SK-N-SH (cell line): Measurements from ENCODE around the gene CFDP1. TPM values are rescaled to one million over a fixed set of nuclear protein-coding genes. Genes with fewer than 3 reads are reported as not detected.

Source experiments
- CTCF ChIA-PET: fragments of 300-600, 350-600 bp; formaldehyde crosslinking; extraction: SDS; loops from one replicate; lab custom pipeline; 2021; lab: Yijun Ruan, JAX
- POLR2A ChIA-PET: fragments of 350-600 bp; sonication (Branson Sonifier 250); formaldehyde crosslinking; extraction: SDS; loops from one replicate; lab custom pipeline; 2020; ENCODE audit warnings: antibody characterized with exemption, inconsistent platforms; lab: Yijun Ruan, JAX
- DNase-seq: peaks from one replicate; pipeline ENCODE4 v3.0.0; 2012
- H2AFZ ChIP-seq: fragments of 200-600 bp; sonication (generic); 2 replicates; pipeline ENCODE4 v1.8.1; 2016; ENCODE audit warnings: antibody characterized with exemption, mild to moderate bottlenecking, low read depth
- H3F3A ChIP-seq: fragments of 200-600 bp; sonication (generic); replicated peaks from 2 replicates; pipeline ENCODE3; 2016; ENCODE audit warnings: antibody characterized with exemption, mild to moderate bottlenecking; ENCODE audit not compliant: insufficient read depth
- H3K27ac ChIP-seq, 2 experiments: fragments of 200-500 bp in 1 of 2; fragments of 200-600 bp in 1 of 2; sonication (Bioruptor generic) in 1 of 2; sonication (generic), shearing (Covaris generic) in 1 of 2; 2 replicates each; pipeline versions ENCODE4 v1.5.1 to v1.6.1; 2014 to 2016; ENCODE audit warnings: low read depth in 2 of 2, inconsistent platforms in 1 of 2, low read length in 1 of 2, mild to moderate bottlenecking in 1 of 2, mixed read lengths in 1 of 2
- H3K27me3 ChIP-seq: fragments of 200-600 bp; sonication (generic), shearing (Covaris generic); 2 replicates; pipeline ENCODE4 v1.6.1; 2016; ENCODE audit warnings: mixed run types; ENCODE audit not compliant: insufficient read depth
- H3K36me3 ChIP-seq, 2 experiments: fragments of 200-500 bp in 1 of 2; fragments of 200-600 bp in 1 of 2; sonication (Bioruptor generic) in 1 of 2; sonication (generic) in 1 of 2; replicated peaks in 1 of 2; 2 replicates each; pipeline versions ENCODE3 to v1.5.1; 2014 to 2016; ENCODE audit warnings: low read length in 1 of 2, mild to moderate bottlenecking in 1 of 2; ENCODE audit not compliant: insufficient read depth in 2 of 2, control insufficient read depth in 1 of 2
- H3K4me1 ChIP-seq, 2 experiments: fragments of 200-500 bp in 1 of 2; fragments of 200-600 bp in 1 of 2; sonication (Bioruptor generic) in 1 of 2; sonication (generic), shearing (Covaris generic) in 1 of 2; 2 replicates each; pipeline versions ENCODE4 v1.5.1 to v1.6.1; 2014 to 2016; ENCODE audit warnings: low read depth in 1 of 2, low read length in 1 of 2, mixed run types in 1 of 2; ENCODE audit not compliant: insufficient read depth in 2 of 2, control insufficient read depth in 1 of 2
- H3K4me2 ChIP-seq: fragments of 200-600 bp; sonication (generic), shearing (Covaris generic); 2 replicates; pipeline ENCODE4 v1.6.1; 2017; ENCODE audit warnings: mixed run types
- H3K4me3 ChIP-seq, 2 experiments: fragments of 200-500 bp in 1 of 2; fragments of 200-600 bp in 1 of 2; sonication (Bioruptor generic) in 1 of 2; sonication (generic), shearing (Covaris generic) in 1 of 2; 2 replicates each; pipeline versions ENCODE4 v1.5.1 to v1.8.1; 2014 to 2016; ENCODE audit warnings: low read depth in 2 of 2, inconsistent platforms in 1 of 2, low read length in 1 of 2, mild to moderate bottlenecking in 1 of 2, mixed read lengths in 1 of 2, moderate library complexity in 1 of 2
- H3K79me2 ChIP-seq: fragments of 200-600 bp; sonication (generic); 2 replicates; pipeline ENCODE4 v1.8.1; 2017; ENCODE audit warnings: mild to moderate bottlenecking; ENCODE audit not compliant: insufficient read depth
- H3K9ac ChIP-seq: fragments of 200-600 bp; sonication (generic); 2 replicates; pipeline ENCODE4 v1.6.1; 2017; ENCODE audit warnings: mixed run types
- H3K9me2 ChIP-seq: fragments of 200-600 bp; sonication (generic); 2 replicates; pipeline ENCODE4 v1.6.1; 2017; ENCODE audit warnings: mixed run types
- H3K9me3 ChIP-seq: fragments of 200-600 bp; sonication (generic); 2 replicates; pipeline ENCODE4 v1.6.1; 2017; ENCODE audit warnings: mixed run types, mild to moderate bottlenecking, moderate library complexity
- H4K20me1 ChIP-seq: fragments of 200-600 bp; sonication (generic); 2 replicates; pipeline ENCODE4 v1.6.1; 2017; ENCODE audit warnings: mild to moderate bottlenecking, mixed run types; ENCODE audit not compliant: insufficient read depth
- CHD2 ChIP-seq: fragments of 150-350 bp; IDR thresholded peaks from 2 replicates; pipeline ENCODE4 v1.6.1; 2018; ENCODE audit warnings: low read length; ENCODE audit not compliant: partially characterized antibody
- ELF1 ChIP-seq: IDR thresholded peaks from 2 replicates; pipeline ENCODE4 v1.4.0; 2012
- EP300 ChIP-seq, 2 experiments: IDR thresholded peaks; 2 replicates each; pipeline versions ENCODE4 v1.4.0 to v1.6.1; 2012; ENCODE audit warnings: borderline replicate concordance in 1 of 2, low read depth in 1 of 2, low read length in 1 of 2
- FOSL2 ChIP-seq: IDR thresholded peaks from 2 replicates; pipeline ENCODE4 v1.4.0; 2012; ENCODE audit warnings: low read depth, mild to moderate bottlenecking, moderate library complexity, borderline replicate concordance
- FOXJ3 ChIP-seq: sonication (generic); formaldehyde crosslinking; IDR thresholded peaks from 2 replicates; pipeline ENCODE4 v1.5.1; 2020; ENCODE audit warnings: mild to moderate bottlenecking, missing genetic modification reagents
- GATA2 ChIP-seq: sonication (generic); formaldehyde crosslinking; IDR thresholded peaks from 2 replicates; pipeline ENCODE4 v1.5.0; 2020; ENCODE audit warnings: mild to moderate bottlenecking, missing genetic modification reagents
- IRF3 ChIP-seq: fragments of 150-350 bp; IDR thresholded peaks from 2 replicates; pipeline ENCODE4 v1.6.1; 2016; ENCODE audit warnings: mild to moderate bottlenecking, low read depth, low read length
- JUND ChIP-seq: IDR thresholded peaks from 2 replicates; pipeline ENCODE4 v1.4.0; 2012
- MXI1 ChIP-seq: IDR thresholded peaks from 2 replicates; pipeline ENCODE4 v1.6.1; 2012; ENCODE audit warnings: mild to moderate bottlenecking, low read depth, low read length, improper control_type of control experiment
- NRF1 ChIP-seq: IDR thresholded peaks from 2 replicates; pipeline ENCODE4 v1.6.1; 2012; ENCODE audit warnings: low read depth, mild to moderate bottlenecking, low read length
- PBX3 ChIP-seq: IDR thresholded peaks from 2 replicates; pipeline ENCODE4; 2012
- RAD21 ChIP-seq: IDR thresholded peaks from 2 replicates; pipeline ENCODE4 v1.6.1; 2012; ENCODE audit warnings: mild to moderate bottlenecking, low read length
- RCOR1 ChIP-seq: fragments of 150-350 bp; IDR thresholded peaks from 2 replicates; pipeline ENCODE4 v1.6.1; 2017; ENCODE audit warnings: antibody characterized with exemption, low read length
- REST ChIP-seq: IDR thresholded peaks from 2 replicates; pipeline ENCODE4 v1.6.1; 2012; ENCODE audit warnings: mild to moderate bottlenecking, low read depth, low read length, moderate library complexity
- RXRA ChIP-seq: IDR thresholded peaks from 2 replicates; pipeline ENCODE4 v1.4.0; 2012; ENCODE audit warnings: low read depth, mild to moderate bottlenecking, borderline replicate concordance
- SIN3A ChIP-seq: IDR thresholded peaks from 2 replicates; pipeline ENCODE4 v1.6.1; 2012; ENCODE audit warnings: low read depth, mild to moderate bottlenecking, low read length, moderate library complexity, borderline replicate concordance
- SMC3 ChIP-seq: IDR thresholded peaks from 2 replicates; pipeline ENCODE4 v1.6.1; 2012; ENCODE audit warnings: low read depth, low read length, improper control_type of control experiment
- TCF12 ChIP-seq: IDR thresholded peaks from 2 replicates; pipeline ENCODE4 v1.4.0; 2012
- TEAD4 ChIP-seq: IDR thresholded peaks from 2 replicates; pipeline ENCODE4 v1.4.0; 2012; ENCODE audit warnings: mild to moderate bottlenecking, borderline replicate concordance; ENCODE audit not compliant: insufficient read depth
- ZBTB33 ChIP-seq: IDR thresholded peaks from 2 replicates; pipeline ENCODE4 v1.4.0; 2012; ENCODE audit warnings: low read depth, borderline replicate concordance
- WGBS: methylation state at CpG from one replicate; pipeline ENCODE4 v1.1.6; 2017; ENCODE audit warnings: low lambda C conversion rate; 5-methylcytosine and 5-hydroxymethylcytosine counted together
- polyA plus RNA-seq, 3 experiments: library from polyadenylated mRNA; depleted of rRNA; stranded (reverse); fragments of >200 nt; gene quantifications; 2 replicates each; pipeline ENCODE4 v1.2.3, GENCODE V29; 2012

Gene CFDP1
- polyA plus RNA-seq, 1 of the 3 experiments (the other 2 are of a cell fraction) = 46.0 TPM

- Histone ChIP-seq H3K4me2 (no peak overlapping the region), H3F3A (peaks cover 6% of the 10 kb centered on the region), H3K27me3 (no peaks in the 10 kb centered on the region), H2AFZ (no peak overlapping the region), H3K9me2 (no peaks in the 10 kb centered on the region), H3K36me3 (no peaks in the 10 kb centered on the region), H3K4me1 (peaks cover 0 to 22% of the 10 kb centered on the region in 2 experiments; a peak in 1 of 4 replicates), H3K9ac (no peak overlapping the region), H3K79me2 (no peaks in the 10 kb centered on the region), H3K9me3 (no peaks in the 10 kb centered on the region), H3K27ac (no peak overlapping the region), H3K4me3 (no peak overlapping the region), H4K20me1 (no peaks in the 10 kb centered on the region)
- ChIA-PET POLR2A (interaction anchor here (0.6 kb wide), 1 partner anchor 10 kb away, joined by 3 read pairs; no protein-coding TSS in a partner anchor), CTCF (interaction anchor here (1.2 to 6.0 kb wide), 4 partner anchors 11 to 46 kb away, joined by 3 to 35 read pairs (median 4); partner anchors contain the start of gene BCAR1)
- 84% methylated on average over 8 of the region's 8 CpGs for WGBS
- DNase-seq = peak; percentile 73
- TF ChIP-seq NRF1 (no peak), MXI1 (peak; percentile 35; the same call in 1 of the 2 replicates), TEAD4 (no peak), SIN3A (no peak), FOSL2 (no peak), TCF12 (no peak), PBX3 (no peak), EP300 (IDR thresholded peaks at IDR 0.05; ENCODE audit: borderline replicate concordance in 1 of 2, low read depth in 1 of 2, low read length in 1 of 2) (peak in 1 of 2 experiments; percentile 67; a peak in 1 of 4 replicates), GATA2 (CRISPR knock-in tag) (peak; percentile 63), RAD21 (no peak), CHD2 (peak; percentile 76), SMC3 (no peak), FOXJ3 (0 out of 2 replicates have a peak, but pooled peaks have one; percentile 34), JUND (no peak), RCOR1 (peak; percentile 68)
Measured at GRCh38 chr16:75280331-75280804, 152.9 kb downstream of the CFDP1 start.

- no peak overlapping the region for H3K4me3 ChIP-seq
- POLR2A ChIA-PET = no interaction called here
- CTCF ChIA-PET = interaction anchor here (0.7 to 6.0 kb wide), 3 partner anchors 10 to 45 kb away, joined by 3 to 35 read pairs (median 3); no protein-coding TSS in a partner anchor
- DNase-seq = no peak
- WGBS = 84% methylated on average over 6 of the region's 10 CpGs
- H4K20me1 ChIP-seq = no peaks in the 10 kb centered on the region
- H3K9ac ChIP-seq = no peak overlapping the region
- peaks cover 0 to 22% of the 10 kb centered on the region in 2 experiments; a peak in 1 of 4 replicates for H3K4me1 ChIP-seq
- no peaks in the 10 kb centered on the region for H3K27me3 ChIP-seq
- no peaks in the 10 kb centered on the region for H3K36me3 ChIP-seq
- H3K27ac ChIP-seq = no peak overlapping the region
- H3K9me3 ChIP-seq = no peaks in the 10 kb centered on the region
- peaks cover 6% of the 10 kb centered on the region for H3F3A ChIP-seq
- H3K79me2 ChIP-seq = no peaks in the 10 kb centered on the region
- no peaks in the 10 kb centered on the region for H3K9me2 ChIP-seq
- no peak overlapping the region for H3K4me2 ChIP-seq
- no peak overlapping the region for H2AFZ ChIP-seq
- TF ChIP-seq MXI1 = no peak
- TF ChIP-seq IRF3 = no peak
- no peak for TF ChIP-seq ZBTB33
- TF ChIP-seq RAD21 = no peak
- no peak for TF ChIP-seq ELF1
- no peak for TF ChIP-seq RXRA
- no peak for TF ChIP-seq EP300 (IDR thresholded peaks at IDR 0.05; ENCODE audit: borderline replicate concordance in 1 of 2, low read depth in 1 of 2, low read length in 1 of 2)
- TF ChIP-seq REST = no peak
Measured at GRCh38 chr16:75279305-75279704, 154.0 kb downstream of the CFDP1 start.
